HEK293 (cell line): ENCODE measurements around the gene RFNG.

ENCODE experiments used
- GLIS1 ChIP-seq: fragments of 450-650 bp; formaldehyde crosslinking; IDR thresholded peaks from 2 replicates; pipeline ENCODE4 v1.5.1; 2016; ENCODE audit warnings: missing biosample characterization, missing genetic modification characterization
- GLIS2 ChIP-seq: fragments of 450-650 bp; formaldehyde crosslinking; IDR thresholded peaks from 2 replicates; pipeline ENCODE4 v1.5.1; 2016; ENCODE audit warnings: missing biosample characterization, missing genetic modification characterization
- KLF9 ChIP-seq: fragments of 450-650 bp; formaldehyde crosslinking; IDR thresholded peaks from 2 replicates; pipeline ENCODE4 v1.5.1; 2016; ENCODE audit warnings: missing biosample characterization, missing genetic modification characterization, low read depth
- SP3 ChIP-seq: fragments of 450-650 bp; formaldehyde crosslinking; IDR thresholded peaks from 2 replicates; pipeline ENCODE4 v1.5.1; 2016; ENCODE audit warnings: missing biosample characterization, missing genetic modification characterization
- TSHZ1 ChIP-seq: fragments of 450-650 bp; formaldehyde crosslinking; IDR thresholded peaks from 2 replicates; pipeline ENCODE4 v1.5.1; 2016; ENCODE audit warnings: missing biosample characterization, missing genetic modification characterization, borderline replicate concordance
- ZBTB7A ChIP-seq: fragments of 450-650 bp; formaldehyde crosslinking; IDR thresholded peaks from 2 replicates; pipeline ENCODE4 v1.5.1; 2016; ENCODE audit warnings: low read depth, missing biosample characterization, missing genetic modification characterization
- ZIC2 ChIP-seq: fragments of 450-650 bp; formaldehyde crosslinking; IDR thresholded peaks from 2 replicates; pipeline ENCODE4 v1.5.1; 2016; ENCODE audit warnings: missing biosample characterization, missing genetic modification characterization
- ZNF112 ChIP-seq: fragments of 450-650 bp; formaldehyde crosslinking; IDR thresholded peaks from 2 replicates; pipeline ENCODE4 v1.5.0; 2017; ENCODE audit warnings: missing biosample characterization, missing genetic modification characterization
- ZNF138 ChIP-seq: fragments of 450-650 bp; formaldehyde crosslinking; IDR thresholded peaks from 2 replicates; pipeline ENCODE4 v1.5.1; 2016; ENCODE audit warnings: missing biosample characterization, missing genetic modification characterization, borderline replicate concordance
- ZNF19 ChIP-seq: fragments of 450-650 bp; formaldehyde crosslinking; IDR thresholded peaks from 2 replicates; pipeline ENCODE4; 2016; ENCODE audit warnings: missing biosample characterization, missing genetic modification characterization, low read depth
- ZNF214 ChIP-seq: fragments of 450-650 bp; formaldehyde crosslinking; IDR thresholded peaks from 2 replicates; pipeline ENCODE4 v1.5.1; 2017; ENCODE audit warnings: missing biosample characterization, mild to moderate bottlenecking, missing genetic modification characterization, borderline replicate concordance
- ZNF324 ChIP-seq: fragments of 450-650 bp; formaldehyde crosslinking; IDR thresholded peaks from 2 replicates; pipeline ENCODE4 v1.5.1; 2016; ENCODE audit warnings: missing biosample characterization, missing genetic modification characterization
- ZNF423 ChIP-seq: fragments of 450-650 bp; formaldehyde crosslinking; IDR thresholded peaks from 2 replicates; pipeline ENCODE4 v1.5.1; 2016; ENCODE audit warnings: missing biosample characterization, missing genetic modification characterization
- ZNF521 ChIP-seq: fragments of 450-650 bp; formaldehyde crosslinking; IDR thresholded peaks from 2 replicates; pipeline ENCODE4 v1.5.1; 2017; ENCODE audit warnings: missing biosample characterization, mild to moderate bottlenecking, missing genetic modification characterization
- ZNF529 ChIP-seq: fragments of 450-650 bp; formaldehyde crosslinking; IDR thresholded peaks from 2 replicates; pipeline ENCODE4 v1.5.1; 2017; ENCODE audit warnings: missing genetic modification characterization, missing biosample characterization; ENCODE audit not compliant: insufficient replicate concordance
- ZNF561 ChIP-seq: fragments of 450-650 bp; IDR thresholded peaks from 2 replicates; pipeline ENCODE4 v1.5.1; 2018; ENCODE audit warnings: missing biosample characterization, missing genetic modification characterization, borderline replicate concordance
- ZNF596 ChIP-seq: fragments of 450-650 bp; IDR thresholded peaks from 2 replicates; pipeline ENCODE4 v1.5.0; 2018; ENCODE audit warnings: missing biosample characterization, mild to moderate bottlenecking, missing genetic modification characterization, moderate library complexity
- ZNF623 ChIP-seq: fragments of 450-650 bp; formaldehyde crosslinking; IDR thresholded peaks from 2 replicates; pipeline ENCODE4 v1.5.1; 2016; ENCODE audit warnings: missing biosample characterization, missing genetic modification characterization
- ZNF660 ChIP-seq: fragments of 450-650 bp; IDR thresholded peaks from 2 replicates; pipeline ENCODE4 v1.5.1; 2018; ENCODE audit warnings: missing biosample characterization, mild to moderate bottlenecking, missing genetic modification characterization
- ZNF677 ChIP-seq: fragments of 450-650 bp; IDR thresholded peaks from 2 replicates; pipeline ENCODE4 v1.5.0; 2018; ENCODE audit warnings: missing biosample characterization, mild to moderate bottlenecking, missing genetic modification characterization, moderate library complexity
- ZNF704 ChIP-seq: fragments of 450-650 bp; formaldehyde crosslinking; IDR thresholded peaks from 2 replicates; pipeline ENCODE4 v1.5.1; 2016; ENCODE audit warnings: missing biosample characterization, missing genetic modification characterization
- ZNF747 ChIP-seq: fragments of 450-650 bp; formaldehyde crosslinking; IDR thresholded peaks from 2 replicates; pipeline ENCODE4 v1.5.1; 2016; ENCODE audit warnings: missing biosample characterization, missing genetic modification characterization
- ZNF837 ChIP-seq: fragments of 450-650 bp; formaldehyde crosslinking; IDR thresholded peaks from 2 replicates; pipeline ENCODE4 v1.5.1; 2016; ENCODE audit warnings: missing biosample characterization, missing genetic modification characterization
- ZSCAN4 ChIP-seq: fragments of 450-650 bp; formaldehyde crosslinking; IDR thresholded peaks from 2 replicates; pipeline ENCODE4 v1.5.1; 2017; ENCODE audit warnings: missing biosample characterization, missing genetic modification characterization
- TF ChIP-seq, protein P1 (sequence below): fragments of 450-650 bp; formaldehyde crosslinking; IDR thresholded peaks from 2 replicates; pipeline ENCODE4 v1.5.1; 2016; ENCODE audit warnings: missing biosample characterization, missing genetic modification characterization
- TF ChIP-seq, protein P2 (sequence below): fragments of 450-650 bp; formaldehyde crosslinking; IDR thresholded peaks from 2 replicates; pipeline ENCODE4 v1.5.1; 2016; ENCODE audit warnings: missing biosample characterization, missing genetic modification characterization
- TF ChIP-seq, protein P3 (sequence below): fragments of 450-650 bp; formaldehyde crosslinking; IDR thresholded peaks from 2 replicates; pipeline ENCODE4 v1.5.0; 2017; ENCODE audit warnings: missing biosample characterization, missing genetic modification characterization, borderline replicate concordance

Gene RFNG

GRCh38 chr17:82097184-82097918 is 45.7 kb upstream of the RFNG start (continued):
- TF ChIP-seq TSHZ1 (tag by site-specific recombination) (no peak), GLIS1 (tag by site-specific recombination) (peak; percentile 96), GLIS2 (tag by site-specific recombination) (peak; percentile 92), ZNF112 (tag by site-specific recombination) (no peak), ZNF623 (tag by site-specific recombination) (no peak), ZNF747 (tag by site-specific recombination) (no peak), ZBTB7A (tag by site-specific recombination) (0 out of 2 replicates have a peak, but pooled peaks have one; percentile 31), ZNF596 (tag by site-specific recombination) (no peak), ZNF529 (tag by site-specific recombination) (no peak), ZNF704 (tag by site-specific recombination) (no peak), ZNF19 (tag by site-specific recombination) (no peak), ZNF561 (tag by site-specific recombination) (peak; percentile 76), KLF9 (tag by site-specific recombination) (peak; percentile 55; the same call in 1 of the 2 replicates), ZNF521 (tag by site-specific recombination) (no peak), ZSCAN4 (tag by site-specific recombination) (no peak), ZNF138 (tag by site-specific recombination) (no peak), ZNF660 (no peak), ZNF677 (tag by site-specific recombination) (no peak), ZNF837 (tag by site-specific recombination) (no peak), ZNF324 (tag by site-specific recombination) (no peak), ZNF423 (tag by site-specific recombination) (peak; percentile 78; the same call in 1 of the 2 replicates), SP3 (tag by site-specific recombination) (peak; percentile 83), ZNF214 (tag by site-specific recombination) (no peak), ZIC2 (peak; percentile 99)
- TF ChIP-seq, protein P1, sequence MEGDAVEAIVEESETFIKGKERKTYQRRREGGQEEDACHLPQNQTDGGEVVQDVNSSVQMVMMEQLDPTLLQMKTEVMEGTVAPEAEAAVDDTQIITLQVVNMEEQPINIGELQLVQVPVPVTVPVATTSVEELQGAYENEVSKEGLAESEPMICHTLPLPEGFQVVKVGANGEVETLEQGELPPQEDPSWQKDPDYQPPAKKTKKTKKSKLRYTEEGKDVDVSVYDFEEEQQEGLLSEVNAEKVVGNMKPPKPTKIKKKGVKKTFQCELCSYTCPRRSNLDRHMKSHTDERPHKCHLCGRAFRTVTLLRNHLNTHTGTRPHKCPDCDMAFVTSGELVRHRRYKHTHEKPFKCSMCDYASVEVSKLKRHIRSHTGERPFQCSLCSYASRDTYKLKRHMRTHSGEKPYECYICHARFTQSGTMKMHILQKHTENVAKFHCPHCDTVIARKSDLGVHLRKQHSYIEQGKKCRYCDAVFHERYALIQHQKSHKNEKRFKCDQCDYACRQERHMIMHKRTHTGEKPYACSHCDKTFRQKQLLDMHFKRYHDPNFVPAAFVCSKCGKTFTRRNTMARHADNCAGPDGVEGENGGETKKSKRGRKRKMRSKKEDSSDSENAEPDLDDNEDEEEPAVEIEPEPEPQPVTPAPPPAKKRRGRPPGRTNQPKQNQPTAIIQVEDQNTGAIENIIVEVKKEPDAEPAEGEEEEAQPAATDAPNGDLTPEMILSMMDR (tag by site-specific recombination): no peak
- TF ChIP-seq, protein P2, sequence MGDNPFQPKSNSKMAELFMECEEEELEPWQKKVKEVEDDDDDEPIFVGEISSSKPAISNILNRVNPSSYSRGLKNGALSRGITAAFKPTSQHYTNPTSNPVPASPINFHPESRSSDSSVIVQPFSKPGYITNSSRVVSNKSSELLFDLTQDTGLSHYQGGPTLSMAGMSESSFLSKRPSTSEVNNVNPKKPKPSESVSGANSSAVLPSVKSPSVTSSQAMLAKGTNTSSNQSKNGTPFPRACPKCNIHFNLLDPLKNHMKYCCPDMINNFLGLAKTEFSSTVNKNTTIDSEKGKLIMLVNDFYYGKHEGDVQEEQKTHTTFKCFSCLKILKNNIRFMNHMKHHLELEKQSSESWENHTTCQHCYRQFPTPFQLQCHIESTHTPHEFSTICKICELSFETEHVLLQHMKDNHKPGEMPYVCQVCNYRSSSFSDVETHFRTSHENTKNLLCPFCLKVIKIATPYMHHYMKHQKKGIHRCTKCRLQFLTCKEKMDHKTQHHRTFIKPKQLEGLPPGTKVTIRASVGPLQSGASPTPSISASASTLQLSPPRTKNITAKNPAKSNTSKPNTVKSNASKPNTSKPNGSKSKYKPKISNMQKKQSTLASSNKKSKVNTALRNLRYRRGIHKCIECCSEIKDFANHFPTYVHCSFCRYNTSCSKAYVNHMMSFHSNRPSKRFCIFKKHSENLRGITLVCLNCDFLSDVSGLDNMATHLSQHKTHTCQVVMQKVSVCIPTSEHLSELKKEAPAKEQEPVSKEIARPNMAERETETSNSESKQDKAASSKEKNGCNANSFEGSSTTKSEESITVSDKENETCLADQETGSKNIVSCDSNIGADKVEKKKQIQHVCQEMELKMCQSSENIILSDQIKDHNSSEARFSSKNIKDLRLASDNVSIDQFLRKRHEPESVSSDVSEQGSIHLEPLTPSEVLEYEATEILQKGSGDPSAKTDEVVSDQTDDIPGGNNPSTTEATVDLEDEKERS (tag by site-specific recombination): no peak
- TF ChIP-seq, protein P3, sequence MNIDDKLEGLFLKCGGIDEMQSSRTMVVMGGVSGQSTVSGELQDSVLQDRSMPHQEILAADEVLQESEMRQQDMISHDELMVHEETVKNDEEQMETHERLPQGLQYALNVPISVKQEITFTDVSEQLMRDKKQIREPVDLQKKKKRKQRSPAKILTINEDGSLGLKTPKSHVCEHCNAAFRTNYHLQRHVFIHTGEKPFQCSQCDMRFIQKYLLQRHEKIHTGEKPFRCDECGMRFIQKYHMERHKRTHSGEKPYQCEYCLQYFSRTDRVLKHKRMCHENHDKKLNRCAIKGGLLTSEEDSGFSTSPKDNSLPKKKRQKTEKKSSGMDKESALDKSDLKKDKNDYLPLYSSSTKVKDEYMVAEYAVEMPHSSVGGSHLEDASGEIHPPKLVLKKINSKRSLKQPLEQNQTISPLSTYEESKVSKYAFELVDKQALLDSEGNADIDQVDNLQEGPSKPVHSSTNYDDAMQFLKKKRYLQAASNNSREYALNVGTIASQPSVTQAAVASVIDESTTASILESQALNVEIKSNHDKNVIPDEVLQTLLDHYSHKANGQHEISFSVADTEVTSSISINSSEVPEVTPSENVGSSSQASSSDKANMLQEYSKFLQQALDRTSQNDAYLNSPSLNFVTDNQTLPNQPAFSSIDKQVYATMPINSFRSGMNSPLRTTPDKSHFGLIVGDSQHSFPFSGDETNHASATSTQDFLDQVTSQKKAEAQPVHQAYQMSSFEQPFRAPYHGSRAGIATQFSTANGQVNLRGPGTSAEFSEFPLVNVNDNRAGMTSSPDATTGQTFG (tag by site-specific recombination): no peak
